ENCODE data around the gene EYS.

DNA sequence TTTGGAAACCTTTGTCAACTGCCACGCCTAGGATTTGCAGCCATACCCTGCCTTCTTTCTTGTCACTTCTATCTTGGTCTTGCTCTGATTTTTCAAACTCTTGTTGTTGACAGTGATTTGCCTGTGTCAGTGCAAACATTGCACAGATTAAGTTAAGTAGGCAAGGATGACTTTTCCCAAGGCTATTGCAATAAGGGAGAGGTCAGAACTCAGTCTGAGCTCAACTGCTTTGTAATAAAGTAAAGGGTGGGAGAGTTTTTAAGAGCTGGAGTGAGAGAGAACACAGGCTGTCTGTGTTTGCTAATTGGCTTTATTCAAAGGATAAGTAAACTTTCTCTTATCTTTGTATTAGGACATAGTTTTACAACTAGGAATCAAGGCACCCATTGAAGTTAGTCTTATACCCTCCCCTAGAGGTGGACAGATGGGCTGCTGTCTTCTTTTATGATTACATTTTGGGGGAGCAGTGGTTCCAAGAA lies 1622.8 kb downstream of the EYS start:
- TF ChIP-seq, protein P1, sequence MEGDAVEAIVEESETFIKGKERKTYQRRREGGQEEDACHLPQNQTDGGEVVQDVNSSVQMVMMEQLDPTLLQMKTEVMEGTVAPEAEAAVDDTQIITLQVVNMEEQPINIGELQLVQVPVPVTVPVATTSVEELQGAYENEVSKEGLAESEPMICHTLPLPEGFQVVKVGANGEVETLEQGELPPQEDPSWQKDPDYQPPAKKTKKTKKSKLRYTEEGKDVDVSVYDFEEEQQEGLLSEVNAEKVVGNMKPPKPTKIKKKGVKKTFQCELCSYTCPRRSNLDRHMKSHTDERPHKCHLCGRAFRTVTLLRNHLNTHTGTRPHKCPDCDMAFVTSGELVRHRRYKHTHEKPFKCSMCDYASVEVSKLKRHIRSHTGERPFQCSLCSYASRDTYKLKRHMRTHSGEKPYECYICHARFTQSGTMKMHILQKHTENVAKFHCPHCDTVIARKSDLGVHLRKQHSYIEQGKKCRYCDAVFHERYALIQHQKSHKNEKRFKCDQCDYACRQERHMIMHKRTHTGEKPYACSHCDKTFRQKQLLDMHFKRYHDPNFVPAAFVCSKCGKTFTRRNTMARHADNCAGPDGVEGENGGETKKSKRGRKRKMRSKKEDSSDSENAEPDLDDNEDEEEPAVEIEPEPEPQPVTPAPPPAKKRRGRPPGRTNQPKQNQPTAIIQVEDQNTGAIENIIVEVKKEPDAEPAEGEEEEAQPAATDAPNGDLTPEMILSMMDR (conservative IDR thresholded peaks at IDR 0.05), result no peak
- TF ChIP-seq ZFX (IDR thresholded peaks at IDR 0.05), result no peak

Data from C4-2B (cell line).